NCI-H345 (cell line): ENCODE measurements around the gene TGOLN2.
"Not testable (repeated sequence)": the region's sequence is repeated elsewhere in the genome, so short reads cannot be mapped to it uniquely, and the experiment has no call there.

ENCODE experiments used
- DNase-seq: peaks from one replicate; lab custom pipeline; 2025; lab: John Stamatoyannopoulos, UW

Gene TGOLN2

DNA sequence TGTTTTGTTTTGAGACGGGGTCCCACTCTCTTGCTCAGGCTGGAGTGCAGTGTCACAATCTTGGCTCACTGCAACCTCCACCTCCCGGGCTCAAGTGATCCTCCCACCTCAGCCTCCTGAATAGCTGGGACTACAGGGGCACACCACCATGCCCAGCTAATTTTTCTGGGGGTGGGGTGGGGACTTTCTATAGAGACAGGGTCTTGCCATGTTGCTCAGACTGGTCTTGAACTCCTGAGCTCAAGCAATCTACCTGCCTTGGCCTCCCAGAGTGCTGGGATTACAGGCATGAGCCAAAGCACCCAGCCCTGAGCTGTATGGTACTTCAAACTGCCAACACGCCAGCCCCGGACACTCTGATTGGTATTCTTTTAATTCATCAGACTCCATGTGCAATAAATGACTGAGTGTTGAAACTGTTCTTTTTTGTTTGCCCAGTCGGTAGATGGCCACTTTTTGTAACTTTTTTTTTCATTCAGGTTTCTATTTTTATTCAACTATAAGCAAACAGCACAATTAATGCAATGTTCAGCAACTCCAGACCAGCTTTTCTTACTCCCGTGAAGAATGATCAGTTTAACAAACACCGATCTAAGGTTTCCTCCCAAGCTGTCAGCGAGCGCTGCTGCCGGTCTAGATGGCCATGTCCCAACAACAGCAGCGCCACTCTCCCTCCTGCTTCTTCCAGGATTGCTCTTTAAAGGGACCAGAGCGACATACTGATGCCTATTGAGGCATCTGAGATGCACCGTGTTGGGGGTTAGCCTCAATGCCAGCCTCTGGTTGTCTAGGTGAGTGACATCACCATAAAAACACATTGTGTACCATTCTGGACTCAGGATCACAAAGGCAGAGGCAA lies 12.5 kb upstream of the TGOLN2 start:
- no peak for DNase-seq

DNA sequence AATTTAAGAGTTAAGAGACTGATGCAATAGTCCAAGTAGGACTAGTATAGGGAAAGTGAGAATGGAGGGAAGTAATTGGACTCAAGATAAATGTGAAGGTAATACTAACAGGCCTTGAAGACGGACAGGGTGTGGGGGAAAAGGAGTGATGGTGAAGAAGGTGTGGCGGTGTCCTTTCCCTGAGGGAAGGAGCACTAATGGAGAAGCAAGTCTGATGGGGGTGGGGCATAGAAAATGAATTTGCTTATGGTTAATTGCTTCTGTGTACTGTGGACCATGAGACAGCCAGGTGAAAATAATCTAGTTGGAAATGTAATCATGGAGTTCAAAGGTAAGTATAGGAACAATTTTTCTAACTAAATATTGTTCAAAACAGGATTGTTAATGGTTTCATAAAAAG lies 7.1 kb upstream of the TGOLN2 start:
- no peak for DNase-seq

DNA sequence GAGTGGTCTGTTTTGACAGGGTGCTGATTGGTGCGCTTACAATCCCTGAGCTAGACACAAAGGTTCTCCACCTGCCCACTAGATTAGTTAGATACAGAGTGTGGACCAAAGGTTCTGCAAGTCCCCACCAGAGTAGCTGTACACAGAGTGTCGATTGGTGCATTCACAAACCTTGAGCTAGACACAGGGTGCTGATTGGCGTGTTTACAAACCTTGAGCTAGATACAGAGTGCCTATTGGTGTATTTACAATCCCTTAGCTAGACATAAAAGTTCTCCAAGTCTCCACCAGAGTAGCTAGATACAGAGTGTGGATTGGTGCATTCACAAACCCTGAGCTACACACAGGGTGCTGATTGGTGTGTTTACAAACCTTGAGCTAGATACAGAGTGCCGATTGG lies 6.1 kb upstream of the TGOLN2 start:
- not testable (repeated sequence) for DNase-seq

DNA sequence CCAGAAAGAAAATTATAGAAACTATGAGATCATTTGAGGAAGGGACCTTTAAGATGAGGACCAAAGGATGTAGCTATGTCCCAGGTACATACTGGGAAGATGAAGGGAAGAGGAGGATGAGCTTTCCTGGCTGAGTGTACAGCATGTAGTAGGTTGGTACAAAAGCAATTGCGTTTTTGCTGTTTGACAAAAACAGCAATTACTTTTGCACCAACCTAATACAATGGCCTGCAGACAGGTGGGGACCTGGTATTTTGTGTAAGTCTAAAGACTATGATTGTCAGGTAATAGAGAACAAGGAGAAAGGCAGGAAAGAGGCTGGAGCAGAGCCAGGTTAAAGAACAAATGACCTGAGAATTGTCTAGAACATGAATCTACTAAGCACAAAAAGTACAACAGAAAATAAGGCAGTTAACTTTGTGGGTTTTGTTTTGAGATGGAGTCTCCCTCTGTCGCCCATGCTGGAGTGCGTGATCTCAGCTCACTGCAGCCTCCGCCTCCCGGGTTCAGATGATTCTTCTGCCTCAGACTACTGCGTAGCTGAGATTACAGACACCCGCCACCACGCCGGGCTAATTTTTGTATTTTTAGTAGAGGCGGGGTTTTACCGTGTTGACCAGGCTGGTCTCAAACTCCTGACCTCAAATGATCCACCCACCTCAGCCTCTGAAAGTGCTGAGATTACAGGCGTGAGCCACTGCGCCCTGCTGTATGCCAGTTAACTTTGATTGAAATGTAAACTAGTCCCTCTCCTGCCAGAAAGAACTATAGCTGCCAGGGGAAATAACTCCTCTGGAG lies 3.2 kb upstream of the TGOLN2 start:
- no peak for DNase-seq

DNA sequence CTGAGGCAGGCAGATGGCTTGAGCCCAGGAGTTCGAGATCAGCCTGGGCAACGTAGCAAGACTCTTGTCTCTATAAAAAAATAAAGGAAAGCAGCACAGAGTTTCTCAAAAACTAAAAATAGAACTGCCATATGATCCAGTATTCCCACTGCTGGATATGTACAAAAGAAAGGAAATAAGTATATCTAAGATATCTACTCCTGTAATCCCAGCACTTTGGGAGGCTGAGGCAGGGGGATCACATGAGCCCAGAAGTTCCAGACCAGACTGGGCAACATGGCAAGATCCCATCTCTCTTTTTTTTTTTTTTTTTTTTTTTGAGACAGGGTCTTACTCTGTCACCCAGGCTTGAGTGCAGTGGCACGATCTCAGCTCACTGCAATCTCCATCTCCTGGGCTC lies 1.9 kb upstream of the TGOLN2 start:
- not testable (repeated sequence) for DNase-seq

DNA sequence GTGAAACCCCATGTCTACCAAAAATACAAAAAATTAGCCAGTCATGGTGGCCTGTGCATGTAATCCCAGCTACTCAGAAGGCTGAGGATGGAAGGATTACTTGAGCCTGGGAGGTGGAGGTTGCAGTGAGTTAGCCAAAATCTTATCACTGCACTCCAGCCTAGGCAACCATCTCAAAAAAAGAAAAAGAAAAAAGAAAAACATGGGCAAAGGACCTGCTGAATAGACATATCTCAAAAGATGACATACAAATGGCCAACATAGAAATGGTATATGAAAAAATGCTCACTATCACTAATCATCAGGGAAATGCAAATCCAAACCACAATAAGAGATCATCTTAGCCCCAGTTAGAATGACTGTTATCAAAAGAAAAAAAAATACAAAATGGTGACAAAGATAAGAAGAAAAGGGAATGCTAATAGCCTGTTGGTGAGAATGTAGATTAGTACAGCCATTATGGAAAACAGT lies 1.4 kb upstream of the TGOLN2 start:
- no peak for DNase-seq

DNA sequence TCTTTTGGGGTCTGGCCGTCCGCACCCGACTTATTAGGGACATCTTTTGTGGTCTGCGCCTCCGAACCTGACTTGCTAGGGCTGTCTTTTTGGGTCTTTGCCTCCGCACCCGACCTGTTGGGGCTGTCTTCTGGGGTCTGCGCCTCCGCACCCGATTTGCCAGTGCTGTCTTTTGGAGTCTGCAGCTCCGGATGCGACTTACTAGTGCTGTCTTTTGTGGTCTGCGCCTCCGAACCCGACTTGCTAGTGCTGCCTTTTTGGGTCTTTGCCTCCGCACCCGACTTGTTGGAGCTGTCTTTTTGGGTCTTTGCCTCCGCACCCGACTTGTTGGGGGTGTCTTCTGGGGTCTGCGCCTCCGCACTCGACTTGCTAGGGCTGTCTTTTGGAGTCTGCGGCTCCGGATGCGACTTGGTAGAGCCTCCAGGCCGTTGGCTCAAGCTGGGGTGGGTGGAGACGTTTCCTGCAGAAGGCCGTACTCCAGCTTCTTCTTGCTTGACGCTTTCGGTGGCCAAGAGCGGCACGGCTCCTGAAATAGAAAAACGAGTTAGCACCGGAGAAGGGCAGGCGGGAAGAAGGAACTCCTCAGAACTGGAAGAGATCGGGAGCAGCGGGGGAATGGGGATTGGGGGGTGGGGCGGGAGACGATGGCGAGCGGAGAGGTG lies 498 bp downstream of the TGOLN2 start:
- peak; percentile 26 for DNase-seq

DNA sequence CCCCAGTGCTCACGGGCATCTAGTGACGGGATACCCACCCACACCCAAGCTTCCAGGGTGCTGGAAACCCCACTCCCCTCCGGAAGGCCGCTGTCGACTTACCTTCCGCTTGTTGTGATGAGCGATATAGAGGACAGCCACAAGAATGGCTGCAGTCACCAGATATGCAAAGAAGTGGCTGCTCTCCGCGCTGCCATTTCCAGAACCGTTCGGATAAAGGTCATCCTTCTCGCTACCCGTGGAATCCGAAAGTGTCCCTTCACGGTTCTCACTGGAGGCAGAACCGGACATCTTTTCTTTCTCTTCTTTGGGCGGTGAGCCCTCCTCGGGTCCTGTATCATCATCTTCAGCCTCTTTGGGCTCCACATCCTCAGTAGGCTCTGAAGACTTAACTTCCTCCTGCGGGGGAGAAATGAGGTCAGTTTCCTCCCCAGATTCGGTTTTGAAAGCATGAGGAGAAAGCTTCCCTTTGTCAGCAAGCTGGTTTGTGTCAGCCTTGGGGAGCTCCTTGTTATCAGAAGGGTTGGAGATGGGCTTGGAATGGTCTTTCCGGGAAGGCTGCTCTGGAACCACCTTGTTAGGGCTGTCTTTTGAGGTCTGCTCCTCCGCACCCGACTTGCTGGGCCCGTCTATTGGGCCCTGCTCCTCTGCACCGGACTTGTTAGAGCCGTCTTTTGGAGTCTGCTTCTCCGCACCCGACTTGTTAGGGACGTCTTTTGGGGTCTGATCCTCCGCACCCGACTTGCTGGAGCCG lies 1.2 kb downstream of the TGOLN2 start:
- DNase-seq: no peak

DNA sequence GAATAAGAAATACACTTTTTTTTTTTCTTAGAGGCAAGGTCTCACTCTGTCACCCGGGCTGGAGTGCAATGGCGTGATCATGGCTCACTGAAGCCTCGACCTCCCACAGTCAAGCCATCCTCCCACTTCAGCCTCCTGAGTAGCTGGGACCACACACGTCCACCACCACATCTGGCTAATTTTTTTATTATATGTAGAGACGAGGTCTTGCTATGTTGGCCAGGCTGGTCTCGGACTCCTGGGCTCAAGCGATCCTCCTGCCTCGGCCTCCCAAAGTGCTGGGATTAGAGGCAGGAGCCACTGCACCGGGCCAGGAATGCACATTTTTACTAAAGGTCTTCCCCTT lies 2.4 kb downstream of the TGOLN2 start:
- no peak for DNase-seq

DNA sequence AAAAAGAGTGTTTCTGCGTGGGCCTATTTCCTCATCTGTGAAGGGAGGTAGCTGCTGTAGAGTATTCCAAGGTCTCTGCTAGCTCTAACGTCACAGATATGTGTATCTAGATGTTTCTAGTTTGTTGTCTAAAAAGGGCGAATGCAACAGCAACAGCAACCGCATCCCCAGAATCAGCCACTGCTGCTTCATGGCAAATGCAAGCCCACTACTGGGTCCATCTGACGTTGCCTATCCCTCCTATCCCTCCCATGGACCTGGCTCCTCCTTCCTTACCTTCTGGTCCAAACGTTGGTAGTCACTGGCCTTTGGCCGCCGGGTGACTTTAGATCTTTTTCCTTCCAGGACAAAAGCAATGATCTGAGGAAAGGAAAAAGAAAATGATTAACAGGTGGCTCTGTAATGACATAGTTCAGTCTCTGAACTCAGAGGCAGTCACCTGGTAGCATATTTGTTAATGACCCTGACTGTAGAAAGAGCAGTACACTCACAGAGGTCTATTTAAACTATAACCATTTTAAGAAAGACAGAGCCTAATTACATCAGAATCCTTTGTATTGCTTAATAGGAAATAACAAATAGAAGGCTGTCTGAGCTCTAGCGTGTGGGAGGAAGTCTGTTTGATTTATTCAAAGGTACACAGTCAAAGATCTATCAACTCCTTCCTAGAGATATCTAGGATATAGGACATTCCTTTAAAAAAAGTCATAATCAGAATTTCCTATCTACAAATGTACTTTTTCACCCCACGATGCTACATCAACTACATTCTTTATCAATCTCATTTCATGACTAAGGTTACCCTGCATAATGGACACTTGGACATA lies 2.9 kb downstream of the TGOLN2 start:
- DNase-seq: no peak

DNA sequence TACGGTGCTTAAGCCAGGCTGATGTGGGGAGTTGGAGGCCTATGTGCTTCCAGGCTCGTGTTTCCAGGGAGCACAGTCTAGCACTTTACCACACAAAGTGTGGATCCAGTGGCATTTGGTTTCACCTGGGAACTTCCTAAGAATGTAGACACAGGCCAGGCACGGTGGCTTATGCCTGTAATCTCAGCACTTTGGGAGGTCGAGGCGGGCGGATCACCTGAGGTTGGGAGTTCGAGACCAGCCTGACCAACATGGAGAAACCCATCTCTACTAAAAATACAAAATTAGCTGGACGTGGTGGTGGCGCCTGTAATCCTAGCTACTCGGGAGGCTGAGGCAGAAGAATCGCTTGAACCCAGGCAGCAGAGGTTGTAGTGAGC lies 3.8 kb downstream of the TGOLN2 start:
- DNase-seq: not testable (repeated sequence)

DNA sequence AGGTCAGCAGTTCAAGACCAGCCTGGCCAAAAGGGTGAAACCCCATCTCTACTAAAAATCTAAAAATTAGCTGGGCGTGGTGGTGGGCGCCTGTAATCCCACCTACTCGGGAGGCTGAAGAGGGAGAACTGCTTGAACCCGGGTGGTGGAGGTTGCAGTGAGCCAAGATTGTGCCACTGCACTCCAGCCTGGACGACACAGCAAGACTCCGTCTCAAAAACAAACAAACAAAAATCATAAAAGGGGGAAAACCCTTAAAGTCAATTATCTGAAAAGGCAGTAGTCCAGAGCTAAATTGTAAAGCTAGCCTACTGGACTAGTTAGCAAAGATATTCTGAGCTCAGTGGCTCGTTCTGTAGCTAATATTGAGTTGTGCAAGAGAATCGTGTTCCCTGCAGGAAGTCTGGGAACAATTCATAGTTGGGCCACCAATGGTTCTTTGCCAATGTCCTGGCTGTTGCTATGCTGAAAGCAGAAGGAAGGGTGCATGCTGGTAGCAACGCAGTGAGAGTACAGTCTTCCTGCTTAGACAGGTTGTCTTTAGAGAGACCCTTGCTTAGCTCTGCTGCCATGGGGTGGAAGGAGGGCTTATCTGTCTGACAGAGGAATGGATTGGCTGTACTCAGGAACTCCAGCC lies 4.3 kb downstream of the TGOLN2 start:
- DNase-seq: no peak

DNA sequence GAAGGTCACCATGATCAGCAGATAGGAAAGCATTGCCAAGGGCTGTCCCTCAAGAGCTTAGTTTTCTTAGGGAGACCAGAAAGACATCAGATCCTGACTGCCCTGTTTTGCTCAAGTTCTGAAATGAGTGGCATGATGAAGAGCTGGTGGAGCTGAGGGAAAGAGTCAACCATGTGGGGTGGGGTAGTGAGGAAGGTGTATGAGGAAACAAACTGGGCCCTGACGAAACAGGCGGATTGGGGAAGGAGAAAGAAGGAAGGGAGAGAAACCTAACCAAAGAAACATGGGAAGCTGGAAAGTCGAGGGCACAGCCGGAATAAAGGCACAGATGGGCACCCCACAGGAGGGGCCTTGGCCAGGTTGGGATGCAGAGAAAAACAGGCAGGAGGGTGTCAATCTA lies 8.0 kb downstream of the TGOLN2 start:
- no peak for DNase-seq

DNA sequence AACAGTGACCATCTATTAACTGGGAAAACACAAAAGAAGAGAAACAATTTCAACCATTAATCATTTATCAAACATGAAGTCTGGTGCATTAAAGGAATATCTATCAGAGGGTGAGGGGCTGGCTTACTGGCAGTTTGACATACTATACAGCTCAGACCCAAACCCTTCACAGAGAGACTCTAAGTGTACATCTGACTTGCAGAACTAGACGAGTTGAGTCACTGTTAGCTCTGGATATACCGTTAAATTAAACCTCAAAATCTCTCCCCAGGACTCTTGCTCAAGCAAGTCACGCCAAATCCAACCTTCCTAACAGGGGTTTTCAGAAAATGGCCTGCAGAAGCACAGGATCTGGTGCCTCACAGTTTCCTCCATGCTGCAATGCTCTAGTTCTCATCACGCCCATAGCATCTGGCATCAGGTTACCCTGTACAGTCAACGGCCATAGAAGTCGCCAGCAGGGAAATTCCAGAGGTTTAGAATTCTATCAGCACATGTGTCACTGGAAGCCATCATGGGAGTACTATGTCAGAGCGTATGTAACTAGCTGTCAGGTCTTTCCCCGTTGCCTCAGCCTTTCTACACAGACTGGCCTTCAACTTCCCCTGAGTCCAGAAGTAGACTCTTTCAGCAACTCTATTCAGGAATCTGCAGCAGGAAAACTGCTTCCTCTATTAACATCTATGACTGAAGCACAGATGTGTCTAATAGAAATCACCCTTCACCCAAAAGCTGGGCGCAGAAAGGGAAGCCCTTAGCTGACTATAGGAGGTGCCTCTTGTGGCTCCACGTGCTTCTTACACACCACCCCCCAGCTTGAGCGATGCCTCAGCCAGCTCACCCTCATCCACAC lies 9.3 kb downstream of the TGOLN2 start:
- no peak for DNase-seq

DNA sequence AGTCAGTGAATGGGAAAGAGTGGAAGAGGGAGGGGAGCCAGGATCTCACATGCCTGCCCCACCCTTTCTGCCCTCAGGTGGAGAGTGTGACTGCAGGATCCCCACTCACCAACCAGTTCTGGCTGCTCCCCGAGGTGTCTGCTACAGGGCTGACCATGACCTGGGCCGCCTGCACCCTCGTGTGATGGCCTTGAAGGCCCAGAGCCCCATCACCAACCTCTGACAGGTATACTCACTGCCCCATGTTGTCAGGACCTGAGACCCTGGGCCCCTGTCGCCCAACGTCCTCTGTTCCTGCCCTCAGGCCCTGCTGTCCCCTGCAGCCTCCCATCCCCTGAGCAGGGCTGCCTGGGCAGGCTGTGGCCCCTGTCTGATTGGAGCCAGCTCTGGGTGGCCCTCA lies 11.9 kb downstream of the TGOLN2 start:
- not testable (repeated sequence) for DNase-seq

DNA sequence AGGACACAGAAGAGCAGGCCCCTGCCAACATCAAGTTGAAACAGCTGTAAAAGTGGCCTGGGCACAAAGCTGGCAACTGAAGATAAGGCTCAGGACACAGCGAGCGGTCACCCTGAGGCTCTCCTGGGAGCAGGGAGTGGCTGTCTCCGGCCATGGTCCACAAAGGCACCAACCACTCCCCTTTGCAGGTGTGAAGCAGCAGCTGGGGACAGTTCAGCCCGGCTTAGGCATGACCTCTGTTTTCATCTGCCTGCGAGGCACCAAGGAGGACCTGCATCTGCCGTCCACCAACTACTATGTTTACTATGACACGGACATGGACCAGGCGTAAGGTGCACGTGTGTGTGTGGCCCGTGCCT lies 12.9 kb downstream of the TGOLN2 start:
- no peak for DNase-seq

DNA sequence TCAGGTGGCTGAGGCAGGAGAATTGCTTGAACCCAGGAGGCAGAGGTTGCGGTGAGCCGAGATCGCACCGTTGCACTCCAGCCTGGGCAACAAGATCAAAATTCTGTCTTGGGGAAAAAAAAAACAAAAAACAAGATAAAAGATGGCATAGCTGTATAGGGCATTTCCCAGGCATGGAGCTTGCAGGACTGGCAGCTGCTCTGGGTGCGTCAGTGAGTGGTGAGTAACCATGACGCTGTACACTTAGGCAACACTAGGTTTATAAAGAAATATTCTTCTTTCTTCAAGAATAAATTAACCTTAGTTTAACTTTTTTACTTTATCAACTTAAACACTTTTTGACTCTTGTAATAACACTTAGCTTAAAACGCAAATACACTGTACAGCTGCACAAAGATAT lies 15.4 kb downstream of the TGOLN2 start:
- no peak for DNase-seq

DNA sequence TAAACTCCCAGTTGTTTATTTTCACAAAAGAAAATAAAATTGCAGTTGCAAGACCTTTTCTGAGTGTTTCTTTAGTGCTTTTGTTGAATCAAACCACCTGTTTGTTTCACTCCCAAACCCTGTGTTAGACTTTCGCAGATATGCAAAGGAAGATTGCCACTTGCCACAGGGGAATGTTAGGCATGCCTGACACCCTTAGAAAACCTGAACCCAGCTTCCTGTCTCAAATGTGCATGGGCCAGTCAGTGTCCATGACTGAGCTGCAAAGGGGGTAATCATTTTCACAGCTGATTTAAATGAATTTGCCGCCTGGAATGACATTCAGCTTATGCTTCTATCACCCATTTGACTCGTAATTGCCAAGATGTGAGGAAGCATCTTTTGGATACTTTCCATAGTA lies 17.5 kb downstream of the TGOLN2 start:
- DNase-seq: no peak

DNA sequence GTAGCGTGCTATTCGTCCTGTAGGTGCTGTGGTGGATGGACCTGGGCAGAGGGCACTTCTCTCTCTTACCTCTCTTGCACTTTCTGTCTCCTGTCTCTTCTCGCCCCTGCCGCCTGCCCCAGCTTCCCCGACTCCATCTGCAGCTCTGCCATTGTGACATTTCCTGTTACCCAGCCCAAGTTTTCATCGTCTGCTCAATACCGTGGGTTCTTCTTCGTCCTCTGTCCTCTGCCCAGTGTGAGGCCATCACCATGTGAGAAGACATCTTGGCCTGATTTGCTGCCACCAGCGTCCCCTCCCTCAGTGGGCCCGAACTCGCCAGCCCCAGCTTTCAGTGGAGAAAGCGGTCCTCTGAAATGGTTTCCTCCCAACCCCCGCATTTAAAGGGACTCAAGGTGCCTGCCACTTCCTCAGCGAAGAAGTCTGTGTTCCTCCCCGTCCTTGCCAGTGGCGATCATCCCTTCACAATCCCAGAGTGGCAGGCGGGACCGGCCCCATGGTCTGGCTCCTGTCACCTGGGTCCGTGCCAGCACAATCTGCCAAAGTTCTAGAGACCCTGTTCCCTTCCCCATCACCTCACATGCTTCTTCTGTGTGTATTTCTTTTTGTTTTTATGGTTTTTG lies 18.0 kb downstream of the TGOLN2 start:
- no peak for DNase-seq
